GM23248 (cell line): Measurements from ENCODE around the gene MORN1. TPM values are rescaled to one million over a fixed set of nuclear protein-coding genes. Genes with fewer than 3 reads are reported as not detected.

Experiments
- DNase-seq: peaks from one replicate; pipeline ENCODE4 v3.0.0-alpha.2; 2015
- H2AFZ ChIP-seq: fragments of 200-600 bp; sonication (generic); 2 replicates; pipeline ENCODE4 v1.6.1; 2016; ENCODE audit warnings: antibody characterized with exemption
- H3F3A ChIP-seq: fragments of 200-600 bp; sonication (generic); 2 replicates; pipeline ENCODE4 v1.6.1; 2016; ENCODE audit warnings: mild to moderate bottlenecking, antibody characterized with exemption, mixed run types; ENCODE audit not compliant: insufficient read depth
- H3K27ac ChIP-seq: fragments of 200-600 bp; sonication (generic); 2 replicates; pipeline ENCODE4 v1.5.1; 2016; ENCODE audit warnings: mild to moderate bottlenecking
- H3K27me3 ChIP-seq: fragments of 200-600 bp; sonication (generic); replicated peaks from 2 replicates; pipeline ENCODE4 v1.6.1; 2016; ENCODE audit warnings: mild to moderate bottlenecking; ENCODE audit not compliant: insufficient read depth
- H3K36me3 ChIP-seq: fragments of 200-600 bp; sonication (generic); 2 replicates; pipeline ENCODE4 v1.6.1; 2016; ENCODE audit warnings: low read depth, mild to moderate bottlenecking
- H3K4me1 ChIP-seq: fragments of 200-600 bp; sonication (generic); 2 replicates; pipeline ENCODE4 v1.6.1; 2016; ENCODE audit warnings: mild to moderate bottlenecking; ENCODE audit not compliant: insufficient read depth
- H3K4me2 ChIP-seq: fragments of 200-600 bp; sonication (generic); one replicate; pipeline ENCODE4 v1.6.1; 2016; ENCODE audit warnings: mild to moderate bottlenecking; ENCODE audit not compliant: unreplicated experiment
- H3K4me3 ChIP-seq: fragments of 200-600 bp; sonication (generic); 2 replicates; pipeline ENCODE4 v1.5.1; 2016; ENCODE audit warnings: mild to moderate bottlenecking
- H3K79me2 ChIP-seq: fragments of 200-600 bp; sonication (generic); 2 replicates; pipeline ENCODE4 v1.6.1; 2016; ENCODE audit warnings: mild to moderate bottlenecking; ENCODE audit not compliant: insufficient read depth
- H3K9ac ChIP-seq: fragments of 200-600 bp; sonication (generic); 2 replicates; pipeline ENCODE4 v1.6.1; 2016; ENCODE audit warnings: mild to moderate bottlenecking
- H3K9me2 ChIP-seq: fragments of 200-600 bp; sonication (generic); 2 replicates; pipeline ENCODE4 v1.6.1; 2016; ENCODE audit warnings: mixed run types, mild to moderate bottlenecking, moderate library complexity; ENCODE audit not compliant: insufficient read depth
- H3K9me3 ChIP-seq: fragments of 200-600 bp; sonication (generic); one replicate; pipeline ENCODE4 v1.6.1; 2017; ENCODE audit warnings: low read depth
- H4K20me1 ChIP-seq: fragments of 200-600 bp; sonication (generic); 2 replicates; pipeline ENCODE4 v1.6.0; 2016; ENCODE audit not compliant: insufficient read depth
- EZH2 ChIP-seq: fragments of 200-600 bp; sonication (generic); IDR thresholded peaks from 2 replicates; pipeline ENCODE4 v1.6.1; 2018; ENCODE audit warnings: antibody characterized with exemption, mild to moderate bottlenecking; ENCODE audit not compliant: insufficient read depth, poor library complexity, severe bottlenecking
- EZH2phosphoT487 ChIP-seq: fragments of 200-600 bp; sonication (generic); IDR thresholded peaks from 2 replicates; pipeline ENCODE4 v1.6.1; 2018; ENCODE audit warnings: antibody characterized with exemption, moderate library complexity, mild to moderate bottlenecking, low read depth; ENCODE audit not compliant: insufficient read depth
- WGBS, 2 experiments: methylation state at CpG; one replicate each; pipeline ENCODE4 v1.1.6; 2015 to 2017; ENCODE audit warnings: low lambda C conversion rate in 2 of 2, low coverage in 1 of 2; ENCODE audit errors: missing lambda C conversion rate in 2 of 2; 5-methylcytosine and 5-hydroxymethylcytosine counted together
- in situ Hi-C: fragments of 300-500 bp; cut with MboI; formaldehyde crosslinking; loops from 2 replicates; pipeline ENCODE4 v1.15.0; 2020
- polyA plus RNA-seq: library from polyadenylated mRNA; unstranded; fragments of >200 nt; fragmentation: Nextera tagmentation; extraction: Ambion mirVana; gene quantifications from 2 replicates; pipeline ENCODE4 v1.2.1, GENCODE V29; 2016
- total RNA-seq: library from RNA; depleted of rRNA; stranded (reverse); fragments of >200 nt; shearing (Covaris generic); gene quantifications from 2 replicates; pipeline ENCODE4 v1.2.3, GENCODE V29; 2014

The MORN1 gene
- total and polyA plus RNA-seq, 2 experiments from 2014 or later, result 7.2 to 8.8 TPM

DNA sequence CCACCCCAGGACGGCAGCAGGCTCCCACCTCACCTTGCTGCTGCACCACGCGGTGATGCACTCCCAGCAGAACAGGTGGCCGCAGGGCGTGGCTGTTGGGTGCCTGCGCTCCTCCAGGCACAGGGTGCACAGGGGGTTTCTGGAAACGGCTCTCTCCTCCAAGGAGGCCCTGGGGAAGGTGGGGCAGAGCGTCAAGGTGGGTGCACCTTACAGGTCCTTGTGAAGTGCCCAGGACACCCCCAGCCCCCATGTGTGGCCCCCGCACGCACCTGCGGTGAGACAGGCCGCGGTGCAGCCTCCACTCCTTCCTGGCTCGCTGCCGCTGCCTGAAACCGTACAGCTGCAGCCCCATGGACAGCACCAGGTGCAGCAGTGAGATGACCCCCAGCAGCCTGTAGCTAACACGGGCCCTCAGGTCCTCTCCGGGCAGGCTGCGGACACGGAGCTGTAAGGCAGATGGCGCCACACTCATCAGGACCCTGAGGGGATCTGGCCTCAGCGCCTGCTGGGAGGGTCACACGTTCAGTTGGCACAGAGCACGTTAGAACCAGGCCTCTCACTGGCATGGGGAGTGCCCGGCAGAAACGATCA, 15.2 kb upstream of the MORN1 start:
- Histone ChIP-seq H3K9me3 (no peaks in the 10 kb centered on the region), H3K4me3 (no peak overlapping the region), H3K9me2 (no peaks in the 10 kb centered on the region), H3K27ac (no peak overlapping the region), H3K4me2 (no peak overlapping the region), H3K9ac (no peak overlapping the region), H3K27me3 (no peaks in the 10 kb centered on the region), H3K36me3 (peaks cover 15% of the 10 kb centered on the region), H3F3A (peaks cover 20% of the 10 kb centered on the region), H3K79me2 (peaks cover 37% of the 10 kb centered on the region), H3K4me1 (no peaks in the 10 kb centered on the region), H2AFZ (no peak overlapping the region), H4K20me1 (no peaks in the 10 kb centered on the region)
- no peak for DNase-seq
- TF ChIP-seq EZH2phosphoT487 (no peak), EZH2 (no peak)
- in situ Hi-C loops, result loop anchor here (25.0 kb wide), 1 partner anchor 606 kb away; the partner anchor contains the start of gene ACTRT2
- WGBS, 2 experiments, result 76 to 83% methylated on average over 19 to 23 of the region's 26 CpGs

DNA sequence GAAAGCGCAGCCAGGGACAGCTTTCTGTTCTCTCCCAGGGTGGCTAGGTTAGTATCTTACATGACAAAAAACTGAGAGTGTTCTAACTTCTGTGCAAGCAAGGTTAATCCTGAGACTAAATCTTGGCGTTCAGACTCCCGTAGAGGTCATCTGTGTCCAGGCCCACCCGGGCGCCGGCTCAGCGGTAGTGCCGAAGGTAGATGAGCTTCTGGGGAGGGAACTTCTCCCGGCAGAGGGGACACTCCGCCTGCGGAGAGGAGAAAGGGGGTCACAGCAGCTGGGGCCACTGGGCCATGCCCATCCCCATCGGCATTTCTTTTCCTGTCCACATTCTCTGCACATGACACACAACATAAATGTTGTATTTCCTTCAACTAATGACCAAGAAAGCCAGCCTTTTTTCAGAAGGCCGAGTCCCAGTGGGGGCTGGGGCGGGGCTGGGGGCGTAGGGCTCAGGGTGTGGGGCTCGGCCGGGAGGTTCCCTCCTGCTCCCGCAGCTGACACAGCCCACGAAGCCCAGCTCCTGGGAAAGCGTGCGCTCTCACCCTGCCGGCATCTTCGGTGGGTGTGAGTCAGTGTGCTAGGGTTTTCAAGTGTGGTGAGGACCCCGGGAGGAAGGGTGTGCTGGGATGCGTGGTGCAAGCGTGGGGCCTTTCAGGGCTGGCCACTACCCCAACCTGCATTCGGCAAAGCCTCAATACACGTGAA, 14.4 kb upstream of the MORN1 start:
- peaks cover 16% of the 10 kb centered on the region for H3K36me3 ChIP-seq
- TF ChIP-seq EZH2phosphoT487 (no peak), EZH2 (no peak)

DNA sequence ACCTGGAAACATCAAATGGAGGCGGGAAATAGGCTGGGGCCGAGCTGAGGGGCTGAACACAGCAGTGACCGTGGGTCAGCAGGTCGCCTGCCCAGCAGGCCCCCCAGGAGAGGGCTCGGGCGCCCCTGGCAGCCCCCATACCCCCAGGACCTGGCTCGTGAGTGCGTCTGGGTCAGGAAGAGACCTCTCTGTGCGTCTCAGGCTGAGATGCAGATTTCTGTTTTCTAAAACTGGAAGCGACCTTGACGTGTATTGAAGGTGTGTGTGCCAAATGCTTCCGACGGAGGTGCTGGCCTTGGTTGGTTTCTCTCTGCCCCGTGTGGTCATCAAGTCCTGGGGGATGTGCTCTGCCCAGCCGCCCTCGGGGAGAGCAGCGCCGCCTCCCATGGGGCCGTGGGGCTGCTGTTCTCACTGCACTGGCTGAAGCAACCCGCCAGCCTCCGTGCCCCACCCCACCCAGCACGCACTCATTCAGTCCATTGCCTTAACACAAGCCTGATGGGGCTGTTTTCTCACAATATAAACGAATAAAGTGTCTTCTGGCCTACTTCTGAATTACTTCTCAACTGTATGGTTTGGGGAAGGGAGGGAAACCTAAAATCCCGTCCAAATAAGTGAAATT, 13.6 kb upstream of the MORN1 start:
- Histone ChIP-seq H3K4me3 (no peak overlapping the region), H3F3A (peaks cover 23% of the 10 kb centered on the region), H3K4me2 (no peak overlapping the region), H3K9ac (0 out of 2 replicates have a peak overlapping the region, but pooled peaks have one; percentile 3), H3K9me3 (no peaks in the 10 kb centered on the region), H3K4me1 (no peaks in the 10 kb centered on the region), H3K36me3 (peaks cover 23% of the 10 kb centered on the region), H3K79me2 (peaks cover 38% of the 10 kb centered on the region), H3K9me2 (no peaks in the 10 kb centered on the region), H2AFZ (no peak overlapping the region), H3K27ac (0 out of 2 replicates have a peak overlapping the region, but pooled peaks have one; percentile 18), H3K27me3 (no peaks in the 10 kb centered on the region), H4K20me1 (no peaks in the 10 kb centered on the region)
- no peak for DNase-seq
- 82 to 83% methylated on average over 24 of the region's 24 CpGs for WGBS, 2 experiments
- TF ChIP-seq EZH2 (no peak), EZH2phosphoT487 (no peak)
- in situ Hi-C loops, result loop anchor here (25.0 kb wide), 1 partner anchor 607 kb away; the partner anchor contains the start of gene ACTRT2

More for the DNA sequence above, 14.4 kb upstream of the MORN1 start:
- peak; percentile 24 for DNase-seq
- in situ Hi-C loops, result loop anchor here (25.0 kb wide), 1 partner anchor 607 kb away; the partner anchor contains the start of gene ACTRT2
- Histone ChIP-seq H3K9me2 (no peaks in the 10 kb centered on the region), H3F3A (peaks cover 20% of the 10 kb centered on the region), H3K79me2 (peaks cover 33% of the 10 kb centered on the region), H3K9me3 (no peaks in the 10 kb centered on the region), H3K27me3 (no peaks in the 10 kb centered on the region), H3K4me1 (no peaks in the 10 kb centered on the region), H3K27ac (0 out of 2 replicates have a peak overlapping the region, but pooled peaks have one; percentile 18), H3K4me2 (no peak overlapping the region), H3K4me3 (no peak overlapping the region), H2AFZ (no peak overlapping the region), H4K20me1 (no peaks in the 10 kb centered on the region), H3K9ac (0 out of 2 replicates have a peak overlapping the region, but pooled peaks have one; percentile 3)
- 68 to 77% methylated on average over 23 to 28 of the region's 28 CpGs for WGBS, 2 experiments

DNA sequence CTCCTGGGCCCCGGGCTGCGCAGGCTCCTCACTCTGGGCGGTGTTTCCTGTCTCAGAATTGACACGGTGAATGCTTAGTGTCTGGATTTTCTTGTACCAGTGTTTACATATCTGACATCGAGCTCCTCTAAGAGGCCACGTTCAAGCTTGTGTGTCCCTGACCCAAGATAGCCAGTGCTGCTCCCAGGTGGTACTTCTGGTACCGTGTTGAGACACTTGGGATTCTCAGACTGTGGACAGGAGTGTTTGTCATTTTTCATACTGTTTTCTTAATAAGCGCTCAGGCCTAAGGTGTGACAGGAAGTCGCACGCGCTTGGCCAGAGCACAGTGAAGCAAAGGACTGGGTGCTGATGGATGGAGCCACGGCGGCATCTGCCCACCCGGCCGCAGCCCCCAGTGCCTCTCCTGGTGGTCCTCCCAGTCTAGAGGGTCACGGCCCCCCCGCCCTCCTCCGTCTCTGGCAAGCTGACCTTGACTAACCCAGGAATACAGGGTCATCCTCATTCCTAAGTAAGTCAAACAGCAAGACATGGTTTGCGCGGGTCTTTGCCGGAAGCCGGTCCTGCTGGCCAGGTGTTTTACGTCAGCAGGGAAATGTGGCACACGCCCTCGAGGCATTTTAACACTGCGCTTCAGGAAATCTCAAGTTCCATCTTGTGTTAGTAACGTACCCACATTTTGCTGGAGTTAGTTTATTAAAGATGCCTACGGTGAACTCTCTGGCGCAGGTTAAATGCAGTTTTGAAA, 13.0 kb upstream of the MORN1 start:
- Histone ChIP-seq H2AFZ (no peak overlapping the region), H3K4me2 (no peak overlapping the region), H3K9ac (no peak overlapping the region), H3F3A (peaks cover 26% of the 10 kb centered on the region), H3K4me3 (no peak overlapping the region), H3K9me3 (no peaks in the 10 kb centered on the region), H3K27ac (no peak overlapping the region), H3K36me3 (peaks cover 30% of the 10 kb centered on the region), H3K9me2 (no peaks in the 10 kb centered on the region), H3K79me2 (peaks cover 45% of the 10 kb centered on the region), H3K27me3 (no peaks in the 10 kb centered on the region), H4K20me1 (no peaks in the 10 kb centered on the region), H3K4me1 (no peaks in the 10 kb centered on the region)
- WGBS, 2 experiments, result 90 to 94% methylated on average over 27 to 29 of the region's 29 CpGs
- TF ChIP-seq EZH2phosphoT487 (no peak), EZH2 (no peak)
- in situ Hi-C loops, result loop anchor here (25.0 kb wide), 1 partner anchor 608 kb away; the partner anchor contains the start of gene ACTRT2
- DNase-seq, result no peak
